Measurements from ENCODE around the gene ANKS1A.

DNA sequence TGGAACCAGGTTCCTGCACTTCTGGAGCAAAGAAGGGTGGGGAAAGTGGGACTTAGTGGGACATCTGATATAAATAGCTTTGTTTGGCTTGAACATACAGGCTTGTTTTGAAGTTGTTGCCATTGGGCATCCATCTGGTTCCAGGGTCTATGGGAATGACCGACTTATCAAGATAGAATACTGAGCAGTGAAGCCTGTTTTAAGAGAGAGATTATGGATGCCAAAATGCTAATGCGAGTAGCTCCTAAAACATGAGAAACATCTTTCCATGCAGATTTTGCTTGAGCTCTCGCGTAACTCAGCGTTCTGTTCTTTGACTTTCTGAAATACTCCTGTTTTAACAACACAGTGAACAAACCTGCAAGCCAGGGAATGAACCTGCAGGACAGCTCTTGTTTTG lies 98.5 kb downstream of the ANKS1A start:
- TF ChIP-seq POLR2A (IDR thresholded peaks at IDR 0.05; ENCODE audit: low read length) (no peak), GATA1 (IDR thresholded peaks at IDR 0.05; ENCODE audit: low read depth, low read length) (no peak)
